Suprapubic skin (tissue), 4 donors: Measurements from ENCODE around the gene CEP350. TPM values are rescaled to one million over a fixed set of nuclear protein-coding genes. Genes with fewer than 3 reads are reported as not detected.
A peak's percentile ranks its signal among the peaks of the same experiment; 100 is the strongest.

Experiments
- DNase-seq, 2 donors: peaks; one replicate each; pipeline ENCODE4 v3.0.0-alpha.2; 2019; ENCODE audit warnings: low spot score in 2 of 2
- H3K27ac ChIP-seq: fragments of 200-600 bp; sonication (generic); one replicate; pipeline ENCODE4 v1.5.1; 2019
- H3K27me3 ChIP-seq: fragments of 200-600 bp; sonication (generic); one replicate; pipeline ENCODE4 v1.5.1; 2019
- H3K36me3 ChIP-seq: fragments of 200-600 bp; sonication (generic); one replicate; pipeline ENCODE4 v1.5.1; 2019
- H3K4me1 ChIP-seq: fragments of 200-600 bp; sonication (generic); one replicate; pipeline ENCODE4 v1.5.1; 2019
- H3K4me3 ChIP-seq: fragments of 200-600 bp; sonication (generic); one replicate; pipeline ENCODE4 v1.5.1; 2019; ENCODE audit warnings: mild to moderate bottlenecking
- H3K9me3 ChIP-seq: fragments of 200-600 bp; sonication (generic); one replicate; pipeline ENCODE4 v1.5.1; 2019
- CTCF ChIP-seq, 2 donors: fragments of 200-600 bp in 1 of 2; fragments of 450-650 bp in 1 of 2; sonication (generic) in 1 of 2; IDR thresholded peaks; one replicate each; pipeline ENCODE4 v1.5.1; 2016 to 2019; ENCODE audit warnings: antibody characterized with exemption in 2 of 2, mild to moderate bottlenecking in 1 of 2, moderate library complexity in 1 of 2
- EP300 ChIP-seq: sonication (generic); formaldehyde crosslinking; IDR thresholded peaks from one replicate; pipeline ENCODE4 v1.6.1; 2017; ENCODE audit warnings: antibody characterized with exemption
- POLR2A ChIP-seq, 2 donors: fragments of 450-650 bp; IDR thresholded peaks; one replicate each; pipeline ENCODE4 v1.6.1; 2017; ENCODE audit warnings: antibody characterized with exemption in 2 of 2, mild to moderate bottlenecking in 2 of 2, moderate library complexity in 2 of 2
- POLR2AphosphoS5 ChIP-seq, 3 donors: sonication (generic); formaldehyde crosslinking; IDR thresholded peaks; one replicate each; pipeline ENCODE4 v1.6.1; 2017; ENCODE audit warnings: antibody characterized with exemption in 3 of 3
- WGBS: methylation state at CpG from one replicate; pipeline ENCODE4 v1.1.5; 2018; 5-methylcytosine and 5-hydroxymethylcytosine counted together
- total RNA-seq, 4 donors: library from RNA; depleted of rRNA; stranded (reverse); fragments of >200 nt; gene quantifications; one replicate each; pipeline ENCODE4 v1.1.0, GENCODE V29; 2016

The CEP350 gene
- total RNA-seq, 4 donors from 2014 or later, result 60.5 to 90.2 (median 68.4) TPM

- Histone ChIP-seq H3K9me3 (no peaks in the 10 kb centered on the region), H3K27me3 (no peaks in the 10 kb centered on the region), H3K27ac (no peak overlapping the region), H3K4me3 (no peak overlapping the region), H3K4me1 (peaks cover 31% of the 10 kb centered on the region), H3K36me3 (no peaks in the 10 kb centered on the region)
- no peak for DNase-seq
- whole genome bisulfite sequencing, result 91% methylated on average over 6 of the region's 6 CpGs
- TF ChIP-seq CTCF (IDR thresholded peaks at IDR 0.05), result no peak
- no peak for TF ChIP-seq EP300
- no peak for TF ChIP-seq POLR2A (IDR thresholded peaks at IDR 0.05)
- TF ChIP-seq POLR2AphosphoS5 (IDR thresholded peaks at IDR 0.05), result no peak
Measured at GRCh38 chr1:180152588-180152987, 198.0 kb downstream of the CEP350 start.

GRCh38 chr1:180153032-180153431 lies 198.4 kb downstream of the CEP350 start:
- Histone ChIP-seq H3K9me3 (no peaks in the 10 kb centered on the region), H3K4me1 (peaks cover 31% of the 10 kb centered on the region), H3K27me3 (no peaks in the 10 kb centered on the region), H3K27ac (no peak overlapping the region), H3K4me3 (no peak overlapping the region), H3K36me3 (no peaks in the 10 kb centered on the region)
- DNase-seq, result no peak
- 99% methylated on average over 5 of the region's 5 CpGs for WGBS
- TF ChIP-seq CTCF (IDR thresholded peaks at IDR 0.05) (no peak), POLR2AphosphoS5 (IDR thresholded peaks at IDR 0.05) (no peak), EP300 (no peak), POLR2A (IDR thresholded peaks at IDR 0.05) (no peak)

GRCh38 chr1:180154003-180154324 lies 199.4 kb downstream of the CEP350 start:
- WGBS, result 20% methylated on average over 5 of the region's 7 CpGs
- no peaks in the 10 kb centered on the region for H3K9me3 ChIP-seq
- H3K4me1 ChIP-seq, result peaks cover 34% of the 10 kb centered on the region
- H3K4me3 ChIP-seq, result peak overlapping the region; percentile 84
- no peaks in the 10 kb centered on the region for H3K36me3 ChIP-seq
- peak overlapping the region; percentile 79 for H3K27ac ChIP-seq
- TF ChIP-seq POLR2AphosphoS5 (IDR thresholded peaks at IDR 0.05) (no peak), POLR2A (IDR thresholded peaks at IDR 0.05) (no peak), CTCF (IDR thresholded peaks at IDR 0.05) (no peak), EP300 (no peak)
- H3K27me3 ChIP-seq, result no peaks in the 10 kb centered on the region
- no peak for DNase-seq

- Histone ChIP-seq H3K9me3 (no peaks in the 10 kb centered on the region), H3K36me3 (no peaks in the 10 kb centered on the region), H3K27ac (peak within 1 kb of the TSS; percentile 79), H3K4me3 (peak within 1 kb of the TSS; percentile 84), H3K4me1 (peaks cover 34% of the 10 kb centered on the region), H3K27me3 (no peaks in the 10 kb centered on the region)
- peak; percentile 91 to 92 for DNase-seq
- whole genome bisulfite sequencing, result 0% methylated on average over 9 of the region's 100 CpGs
- TF ChIP-seq POLR2AphosphoS5 (IDR thresholded peaks at IDR 0.05) (peak in 1 of 3 donors; percentile 71), EP300 (no peak), CTCF (IDR thresholded peaks at IDR 0.05) (peak in 1 of 2 donors; percentile 36), POLR2A (IDR thresholded peaks at IDR 0.05) (peak in 1 of 2 donors; percentile 59)
Measured at GRCh38 chr1:180154325-180155181, 199.9 kb downstream of the CEP350 start, which contains the start of gene QSOX1. TSS of gene QSOX1 (plus strand) at chr1:180154869. CDS start at chr1:180154908, 39 bp downstream.

- no peak for DNase-seq
- no peak for TF ChIP-seq POLR2A (IDR thresholded peaks at IDR 0.05)
- no peak for TF ChIP-seq EP300
- TF ChIP-seq CTCF (IDR thresholded peaks at IDR 0.05), result no peak
- no peak for TF ChIP-seq POLR2AphosphoS5 (IDR thresholded peaks at IDR 0.05)
- Histone ChIP-seq H3K27ac (peak overlapping the region; percentile 79), H3K4me1 (peaks cover 34% of the 10 kb centered on the region), H3K36me3 (no peaks in the 10 kb centered on the region), H3K27me3 (no peaks in the 10 kb centered on the region), H3K4me3 (peak overlapping the region; percentile 84), H3K9me3 (no peaks in the 10 kb centered on the region)
- 2% methylated on average over 29 of the region's 29 CpGs for WGBS
Measured at GRCh38 chr1:180155182-180155682, 200.6 kb downstream of the CEP350 start.
